Nephron progenitor cell (in vitro differentiated cells): ENCODE measurements around the gene TRMT44.
"Not testable (repeated sequence)": the region's sequence is repeated elsewhere in the genome, so short reads cannot be mapped to it uniquely, and the experiment has no call there.

Experiments
- DNase-seq: peaks from one replicate; pipeline ENCODE4 v3.0.0; 2021
- H3K27ac Mint-ChIP-seq: 2 replicates; pipeline ENCODE4 v1.8.0; 2021; ENCODE audit warnings: mild to moderate bottlenecking, moderate library complexity, mixed read lengths
- H3K27me3 Mint-ChIP-seq: 2 replicates; pipeline ENCODE4 v1.8.0; 2021; ENCODE audit warnings: mild to moderate bottlenecking, low read depth, mixed read lengths; ENCODE audit not compliant: poor library complexity
- H3K36me3 Mint-ChIP-seq: 2 replicates; pipeline ENCODE4 v1.8.0; 2021; ENCODE audit warnings: low read depth, mixed read lengths
- H3K4me1 Mint-ChIP-seq: 2 replicates; pipeline ENCODE4 v1.8.0; 2021; ENCODE audit warnings: mixed read lengths
- H3K4me3 Mint-ChIP-seq: 2 replicates; pipeline ENCODE4 v1.8.0; 2021; ENCODE audit warnings: mild to moderate bottlenecking, moderate library complexity, mixed read lengths
- H3K9me3 Mint-ChIP-seq: 2 replicates; pipeline ENCODE4 v1.8.0; 2021; ENCODE audit warnings: mild to moderate bottlenecking, moderate library complexity, mixed read lengths
- CTCF ChIP-seq: fragments of 200-600 bp; sonication (generic); IDR thresholded peaks from 2 replicates; pipeline ENCODE4 v1.5.0; 2021; ENCODE audit warnings: antibody characterized with exemption

The TRMT44 gene

GRCh38 chr4:8403976-8404375, 36.6 kb upstream of the TRMT44 start:
- peaks cover 46% of the 10 kb centered on the region for H3K36me3 Mint-ChIP-seq
- no peak for DNase-seq
- H3K4me1 Mint-ChIP-seq, result peaks cover 13% of the 10 kb centered on the region
- TF ChIP-seq CTCF, result no peak
- no peak overlapping the region for H3K4me3 Mint-ChIP-seq
- H3K27ac Mint-ChIP-seq, result no peak overlapping the region
- H3K9me3 Mint-ChIP-seq, result peaks cover 13% of the 10 kb centered on the region
- peaks cover 7% of the 10 kb centered on the region for H3K27me3 Mint-ChIP-seq

GRCh38 chr4:8404791-8405515, 35.6 kb upstream of the TRMT44 start:
- Mint-ChIP-seq H3K27me3 (peaks cover 7% of the 10 kb centered on the region), H3K4me3 (no peak overlapping the region), H3K36me3 (peaks cover 54% of the 10 kb centered on the region), H3K27ac (no peak overlapping the region), H3K9me3 (peaks cover 13% of the 10 kb centered on the region), H3K4me1 (peaks cover 13% of the 10 kb centered on the region)
- DNase-seq, result no peak
- TF ChIP-seq CTCF, result no peak

GRCh38 chr4:8405516-8405875, 35.1 kb upstream of the TRMT44 start:
- peaks cover 14% of the 10 kb centered on the region for H3K4me1 Mint-ChIP-seq
- H3K36me3 Mint-ChIP-seq, result peaks cover 52% of the 10 kb centered on the region
- peaks cover 13% of the 10 kb centered on the region for H3K9me3 Mint-ChIP-seq

GRCh38 chr4:8406887-8407286, 33.7 kb upstream of the TRMT44 start:
- DNase-seq, H3K4me3 Mint-ChIP-seq, H3K27me3 Mint-ChIP-seq, H3K27ac Mint-ChIP-seq: not testable (repeated sequence)
- H3K4me1 Mint-ChIP-seq, result peaks cover 19% of the 10 kb centered on the region
- H3K36me3 Mint-ChIP-seq, result peaks cover 50% of the 10 kb centered on the region
- peak; percentile 20 for TF ChIP-seq CTCF
- peaks cover 13% of the 10 kb centered on the region for H3K9me3 Mint-ChIP-seq

More at GRCh38 chr4:8405516-8405875, 35.1 kb upstream of the TRMT44 start:
- Mint-ChIP-seq H3K4me3 (no peak overlapping the region), H3K27ac (no peak overlapping the region), H3K27me3 (peaks cover 7% of the 10 kb centered on the region)
- DNase-seq, result no peak
- TF ChIP-seq CTCF, result no peak

- TF ChIP-seq CTCF, result no peak
- DNase-seq, result no peak
- Mint-ChIP-seq H3K4me1 (peaks cover 17% of the 10 kb centered on the region), H3K27ac (no peak overlapping the region), H3K9me3 (peaks cover 13% of the 10 kb centered on the region), H3K27me3 (peaks cover 7% of the 10 kb centered on the region), H3K36me3 (peaks cover 53% of the 10 kb centered on the region), H3K4me3 (no peak overlapping the region)
These were observed 33.3 kb upstream of the TRMT44 start for GRCh38 chr4:8407316-8407715.

- no peak overlapping the region for H3K4me3 Mint-ChIP-seq
- no peak for TF ChIP-seq CTCF
- H3K27me3 Mint-ChIP-seq, result peaks cover 7% of the 10 kb centered on the region
- no peak for DNase-seq
- H3K36me3 Mint-ChIP-seq, result peaks cover 55% of the 10 kb centered on the region
- peak overlapping the region; percentile 55 for H3K27ac Mint-ChIP-seq
- H3K4me1 Mint-ChIP-seq, result peaks cover 13% of the 10 kb centered on the region
- H3K9me3 Mint-ChIP-seq, result peaks cover 13% of the 10 kb centered on the region
These were observed 32.8 kb upstream of the TRMT44 start for GRCh38 chr4:8407756-8408155.
